GM03348 (cell line): ENCODE measurements around the gene TAF3.

Experiments
- DNase-seq: peaks from one replicate; pipeline ENCODE4 v3.0.0; 2012; ENCODE audit warnings: low spot score

The TAF3 gene

GRCh38 chr10:7937315-7937945, 119.1 kb downstream of the TAF3 start:
- no peak for DNase-seq

DNA sequence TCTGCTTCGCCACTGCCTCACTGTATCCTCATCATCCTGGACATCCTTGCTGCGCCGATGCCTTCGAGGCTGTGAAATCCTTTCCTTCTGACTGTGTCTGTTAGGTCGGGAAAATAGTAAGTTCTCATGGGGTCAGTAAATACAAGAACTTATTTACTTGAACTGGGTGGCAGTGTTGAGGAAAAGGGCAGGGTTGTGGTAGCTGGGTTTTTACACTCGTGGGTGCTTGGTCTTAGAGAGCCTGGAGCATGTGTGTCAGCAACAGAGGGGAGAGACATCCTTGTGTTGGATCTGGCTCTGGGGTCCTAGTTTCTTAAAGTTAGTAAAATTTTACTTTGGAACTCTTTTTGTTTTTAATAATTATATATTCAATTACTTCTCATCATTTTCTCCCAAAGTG, 123.3 kb downstream of the TAF3 start:
- no peak for DNase-seq

- no peak for DNase-seq
Measured at GRCh38 chr10:7942316-7942715, 124.0 kb downstream of the TAF3 start.

DNA sequence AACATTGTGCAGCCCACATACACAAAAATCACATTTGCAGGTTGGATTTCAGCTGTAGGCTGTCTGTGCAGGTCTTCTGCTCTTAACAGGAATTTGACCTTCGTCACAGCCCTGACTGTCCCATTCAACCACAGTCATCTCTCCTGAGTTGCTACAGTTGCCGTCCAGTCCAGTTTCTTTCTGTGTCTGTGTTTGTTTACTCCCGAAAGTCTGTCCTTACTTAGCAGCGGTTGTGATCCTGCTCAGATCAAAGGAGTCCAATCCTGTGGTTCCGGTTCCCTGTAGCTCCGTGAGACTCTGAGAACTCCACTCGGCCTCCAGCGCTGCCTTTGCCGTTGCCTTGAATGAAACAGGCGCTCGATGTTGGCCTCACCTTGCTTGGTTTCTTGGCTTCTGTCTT, 124.6 kb downstream of the TAF3 start:
- no peak for DNase-seq

DNA sequence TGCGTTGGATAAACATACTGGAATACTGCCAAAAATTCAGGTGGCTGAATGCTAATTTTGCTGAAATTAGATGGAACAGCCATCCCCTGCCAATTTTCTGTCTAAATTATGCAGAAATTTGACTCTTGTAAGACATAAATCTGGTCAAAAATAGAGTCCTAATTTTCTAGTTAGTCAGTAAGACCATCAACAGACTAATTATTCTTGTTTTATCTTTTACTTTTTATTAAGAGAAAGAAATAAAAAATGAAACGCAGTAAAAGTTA, 125.8 kb downstream of the TAF3 start:
- DNase-seq = no peak

DNA sequence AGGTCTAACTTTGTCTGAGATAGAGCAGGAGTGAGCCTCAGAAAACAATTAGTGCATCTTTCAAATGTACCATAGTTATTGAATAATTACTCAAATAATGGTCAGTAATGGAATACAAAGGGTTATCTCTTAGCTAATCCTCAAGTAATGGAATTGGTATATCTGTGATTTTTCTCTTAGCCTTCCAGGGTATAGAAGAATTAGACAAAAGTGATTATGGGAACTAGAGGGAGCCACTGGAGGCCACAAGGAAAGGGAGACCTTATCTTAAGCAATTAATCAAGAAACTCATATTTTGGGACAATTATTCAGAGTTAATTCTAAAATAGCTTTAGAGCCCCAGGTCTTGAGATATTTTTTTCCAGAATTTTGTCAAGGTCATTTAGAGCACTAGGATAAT, 126.2 kb downstream of the TAF3 start:
- no peak for DNase-seq

DNA sequence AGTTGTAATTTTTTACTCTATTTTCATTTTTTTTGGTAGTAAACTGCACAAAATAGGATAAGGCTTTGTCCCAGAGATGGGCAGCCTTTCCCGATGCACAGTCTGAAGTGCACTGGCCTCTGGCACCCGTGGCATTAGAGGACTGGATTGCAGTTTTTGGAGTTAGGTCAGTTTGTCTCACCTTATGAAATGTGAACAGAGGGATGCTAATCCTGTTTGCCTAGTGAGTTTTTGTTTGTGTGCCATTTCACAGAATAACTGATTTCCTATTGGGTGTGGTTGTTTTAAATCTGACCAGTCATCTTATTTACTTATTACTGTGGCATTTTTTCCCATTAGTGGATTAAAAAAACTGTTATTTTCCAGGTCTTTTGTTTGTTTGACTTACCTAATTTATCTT, 126.7 kb downstream of the TAF3 start:
- DNase-seq = no peak

GRCh38 chr10:7945469-7946187, 127.3 kb downstream of the TAF3 start:
- DNase-seq = peak; percentile 55

DNA sequence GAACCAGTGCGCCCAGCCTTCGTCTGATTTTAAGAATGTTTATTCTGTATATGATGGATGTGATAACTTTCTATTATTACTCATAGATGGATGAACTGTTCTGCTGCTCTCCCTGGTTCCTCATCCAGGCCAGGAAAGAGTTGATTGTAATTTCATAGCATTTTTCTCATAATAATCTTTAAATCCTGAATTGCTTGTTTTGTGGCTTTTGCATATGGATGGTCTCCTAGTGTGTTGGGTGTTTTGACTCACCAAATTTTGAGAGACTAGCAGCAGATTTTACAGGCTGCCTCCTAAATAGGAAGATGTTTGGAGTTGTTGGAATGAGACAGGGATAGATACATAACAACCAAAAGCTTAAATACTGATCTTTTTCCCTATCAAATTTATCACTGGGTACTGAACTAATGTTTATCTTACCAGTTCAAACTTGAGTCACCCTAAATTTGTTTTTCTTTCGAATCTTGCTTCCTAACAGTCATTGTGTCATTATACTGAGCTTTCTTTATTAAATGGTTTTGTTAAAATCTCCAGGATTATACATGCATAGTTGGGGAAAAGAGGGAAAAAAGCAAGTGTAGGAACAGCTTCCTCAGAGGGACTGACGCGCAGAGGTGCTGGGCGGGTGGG, 130.2 kb downstream of the TAF3 start:
- no peak for DNase-seq

- peak; percentile 48 for DNase-seq
Measured at GRCh38 chr10:7950981-7951847, 132.9 kb downstream of the TAF3 start.

- DNase-seq = no peak
Measured at GRCh38 chr10:7952266-7952665, 134.0 kb downstream of the TAF3 start.

DNA sequence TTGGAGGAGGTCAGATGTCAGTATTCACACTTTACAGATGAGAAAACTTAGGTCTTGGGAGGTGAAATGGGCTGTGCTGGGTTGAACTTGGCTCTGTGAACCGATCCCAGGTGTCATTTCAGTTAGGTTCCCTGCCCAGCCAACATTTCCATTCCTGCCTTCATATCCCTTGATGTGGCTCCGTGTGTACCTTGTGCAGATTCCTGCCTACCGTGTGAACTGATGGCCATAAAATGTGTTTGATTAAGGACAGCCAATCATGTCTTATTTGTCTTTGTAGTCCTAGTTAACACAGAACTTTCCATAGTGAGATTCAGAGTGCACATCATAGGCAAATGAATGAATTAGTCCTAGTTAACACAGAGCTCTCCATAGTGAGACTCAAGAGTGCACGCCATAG, 135.1 kb downstream of the TAF3 start:
- DNase-seq = no peak

- no peak for DNase-seq
Measured at GRCh38 chr10:7955446-7955845, 137.1 kb downstream of the TAF3 start.

- DNase-seq = peak; percentile 79
Measured at GRCh38 chr10:7956508-7956907, 138.2 kb downstream of the TAF3 start.

- no peak for DNase-seq
Measured at GRCh38 chr10:7957591-7957990, 139.3 kb downstream of the TAF3 start.

- DNase-seq = no peak
Measured at GRCh38 chr10:7958442-7958841, 140.1 kb downstream of the TAF3 start.

GRCh38 chr10:7960108-7960507, 141.8 kb downstream of the TAF3 start:
- DNase-seq = no peak

- no peak for DNase-seq
Measured at GRCh38 chr10:7962592-7962991, 144.3 kb downstream of the TAF3 start.

DNA sequence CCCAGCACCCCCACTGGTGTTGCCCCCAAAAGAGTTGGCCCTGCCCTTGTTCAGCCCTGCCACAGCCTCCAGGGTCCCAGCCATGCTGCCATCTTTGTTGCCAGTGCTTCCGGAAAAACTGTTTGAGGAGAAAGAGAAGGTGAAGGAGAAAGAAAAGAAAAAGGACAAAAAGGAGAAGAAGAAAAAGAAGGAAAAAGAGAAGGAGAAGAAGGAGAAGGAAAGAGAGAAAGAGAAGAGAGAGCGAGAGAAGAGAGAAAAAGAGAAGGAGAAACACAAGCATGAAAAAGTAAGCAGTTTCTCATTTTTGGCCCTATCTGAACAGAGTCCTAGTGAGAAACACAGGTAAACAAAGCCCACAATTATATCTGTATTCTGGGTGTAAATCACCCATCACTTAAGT, 147.2 kb downstream of the TAF3 start:
- DNase-seq = no peak

DNA sequence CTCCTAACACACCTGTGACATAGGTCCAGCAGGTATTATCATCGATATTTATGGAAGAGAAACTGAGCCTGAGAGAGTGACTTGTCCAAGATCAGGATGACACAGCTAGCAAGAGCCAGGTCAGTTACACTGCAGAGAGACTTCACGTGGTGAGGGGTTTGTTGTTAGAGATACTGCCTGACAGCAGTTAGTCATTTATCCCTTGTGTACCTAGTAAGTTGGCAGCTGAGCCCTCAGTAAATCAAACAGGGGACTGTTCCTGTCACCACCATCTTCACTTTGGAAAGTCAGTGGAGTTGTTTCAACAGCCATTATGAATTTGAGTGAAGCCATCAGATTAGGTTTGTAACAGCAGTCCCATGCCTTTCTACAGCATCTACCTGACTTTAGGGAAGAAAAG, 148.7 kb downstream of the TAF3 start:
- DNase-seq = no peak

GRCh38 chr10:7968510-7969112, 150.3 kb downstream of the TAF3 start:
- no peak for DNase-seq

- DNase-seq = no peak
Measured at GRCh38 chr10:7969623-7970022, 151.3 kb downstream of the TAF3 start.
